ES-I3 (cell line): ENCODE data around the gene IL36RN.

ENCODE experiments used
- H3K36me3 ChIP-seq: 2 replicates; pipeline ENCODE4 v1.6.1; 2013; ENCODE audit warnings: mild to moderate bottlenecking, low read length, control low read depth, moderate library complexity; ENCODE audit not compliant: insufficient read depth
- H3K4me1 ChIP-seq: 2 replicates; pipeline ENCODE4 v1.6.1; 2013; ENCODE audit warnings: mild to moderate bottlenecking, control low read depth, low read length; ENCODE audit not compliant: insufficient read depth
- H3K9ac ChIP-seq: 2 replicates; pipeline ENCODE4 v1.6.1; 2013; ENCODE audit warnings: low read depth, mild to moderate bottlenecking, low read length, moderate library complexity
- H3K9me3 ChIP-seq: 2 replicates; pipeline ENCODE4 v1.6.1; 2013; ENCODE audit warnings: mild to moderate bottlenecking, low read length, moderate library complexity; ENCODE audit not compliant: control insufficient read depth, insufficient read depth

IL36RN gene

GRCh38 chr2:113112871-113113270, 53.9 kb downstream of the IL36RN start:
- peaks cover 9% of the 10 kb centered on the region for H3K4me1 ChIP-seq

GRCh38 chr2:113113807-113114206, 54.8 kb downstream of the IL36RN start:
- H3K9ac ChIP-seq = no peak overlapping the region

More at GRCh38 chr2:113112871-113113270, 53.9 kb downstream of the IL36RN start:
- Histone ChIP-seq H3K36me3 (no peaks in the 10 kb centered on the region), H3K9me3 (no peaks in the 10 kb centered on the region), H3K9ac (no peak overlapping the region)

More at GRCh38 chr2:113113807-113114206, 54.8 kb downstream of the IL36RN start:
- no peaks in the 10 kb centered on the region for H3K9me3 ChIP-seq
- no peaks in the 10 kb centered on the region for H3K36me3 ChIP-seq
- peaks cover 9% of the 10 kb centered on the region for H3K4me1 ChIP-seq
